Stomach (tissue), 9 donors: ENCODE results near the gene ERC2. TPM values are rescaled to one million over a fixed set of nuclear protein-coding genes. Genes with fewer than 3 reads are reported as not detected.

Source experiments
- DNase-seq, 2 donors: peaks; one replicate each; pipeline versions ENCODE4 v3.0.0 to v3.0.0-alpha.2; 2013 to 2019
- H3K27ac ChIP-seq, 5 donors: fragments of 200-600 bp in 4 of 5; sonication (generic) in 4 of 5; one replicate each; pipeline ENCODE4 v1.5.1; 2013 to 2019; ENCODE audit warnings: mild to moderate bottlenecking in 1 of 5, moderate library complexity in 1 of 5
- H3K27me3 ChIP-seq, 3 donors: fragments of 200-600 bp; sonication (generic); one replicate each; pipeline ENCODE4 v1.5.1; 2017 to 2019; ENCODE audit warnings: mixed run types in 1 of 3
- H3K36me3 ChIP-seq, 4 donors: fragments of 200-600 bp; sonication (generic); 1 replicate in 3 of 4; 2 replicates in 1 of 4; pipeline ENCODE4 v1.5.1; 2016 to 2019
- H3K4me1 ChIP-seq, 4 donors: fragments of 200-600 bp; sonication (generic); one replicate each; pipeline ENCODE4 v1.5.1; 2016 to 2019
- H3K4me3 ChIP-seq, 4 donors: fragments of 200-600 bp; sonication (generic) in 3 of 4; one replicate each; pipeline ENCODE4 v1.5.1; 2016 to 2019; ENCODE audit warnings: mild to moderate bottlenecking in 1 of 4
- H3K9me3 ChIP-seq, 4 donors: fragments of 200-600 bp; sonication (generic); one replicate each; pipeline ENCODE4 v1.5.1; 2016 to 2019
- EP300 ChIP-seq: sonication (generic); formaldehyde crosslinking; IDR thresholded peaks from one replicate; pipeline ENCODE4 v1.6.1; 2017; ENCODE audit warnings: antibody characterized with exemption
- POLR2A ChIP-seq, 4 donors: fragments of 450-650 bp; IDR thresholded peaks; one replicate each; pipeline ENCODE4 v1.6.1; 2016; ENCODE audit warnings: antibody characterized with exemption in 4 of 4, control low read depth in 2 of 4, mild to moderate bottlenecking in 1 of 4, moderate library complexity in 1 of 4
- POLR2AphosphoS5 ChIP-seq, 3 donors: sonication (generic); formaldehyde crosslinking; IDR thresholded peaks; one replicate each; pipeline ENCODE4 v1.6.1; 2016; ENCODE audit warnings: antibody characterized with exemption in 3 of 3
- WGBS, 5 donors: extraction: QIAGEN DNeasy Blood & Tissue Kit in 3 of 5; methylation state at CpG; one replicate each; pipeline versions ENCODE4 v1.1.5 to v1.1.7; 2013 to 2018; 5-methylcytosine and 5-hydroxymethylcytosine counted together
- intact Hi-C: fragments of 100-400 bp; cut with DNase I; formaldehyde crosslinking; loops from one replicate; pipeline ENCODE4 v1.15.1; 2023; ENCODE audit warnings: low total_unique reads
- polyA plus RNA-seq, 3 donors: library from polyadenylated mRNA; stranded (reverse); fragments of 200-250 nt; gene quantifications; one replicate each; pipeline ENCODE4 v1.2.3, GENCODE V29; 2013
- total RNA-seq, 5 donors: library from RNA; depleted of rRNA; stranded (reverse); fragments of >200 nt; gene quantifications; one replicate each; pipeline versions ENCODE4 v1.1.0 to v1.2.3, GENCODE V29; 2014 to 2016
- TF ChIP-seq, protein P1 (sequence below), 7 experiments: fragments of 450-650 bp in 4 of 7; fragments of 200-600 bp in 3 of 7; sonication (generic) in 3 of 7; IDR thresholded peaks; one replicate each; pipeline ENCODE4 v1.5.1; 2016 to 2019; ENCODE audit warnings: antibody characterized with exemption in 7 of 7, control low read depth in 2 of 7, mild to moderate bottlenecking in 1 of 7
- donor health status: healthy with polysubstance abuse.
- donor health status: Bipolar disorder and iron deficiency.
- donor health status: healthy.

Gene ERC2
- total and polyA plus RNA-seq, 8 donors: 0.43 to 3.1 (median 1.3) TPM; not detected in 2

DNA sequence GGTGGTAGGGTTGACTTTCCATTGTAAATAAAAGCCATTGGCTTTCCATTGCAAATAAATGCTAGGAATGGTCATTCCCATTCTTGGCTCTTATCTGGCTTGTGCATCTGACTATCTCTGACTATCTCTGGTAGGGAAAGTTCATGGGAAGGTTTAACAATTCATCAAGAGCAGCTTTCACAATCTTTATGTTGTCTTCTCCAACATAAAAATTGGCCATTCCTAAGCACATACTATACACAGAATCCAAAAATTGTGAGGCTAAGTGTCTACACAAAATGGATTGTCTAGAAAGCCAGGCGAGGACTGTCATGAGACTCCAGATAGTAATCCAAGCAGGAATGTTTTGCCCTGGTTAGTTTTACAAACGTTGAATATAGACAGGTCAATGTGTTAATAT is 926.8 kb downstream of the ERC2 start:
- no peaks in the 10 kb centered on the region for H3K36me3 ChIP-seq
- no peaks in the 10 kb centered on the region for H3K27me3 ChIP-seq
- 29 to 53% (median 48%) methylated on average over 2 of the region's 2 CpGs for WGBS, 5 donors
- TF ChIP-seq POLR2A (IDR thresholded peaks at IDR 0.05): no peak
- TF ChIP-seq EP300: no peak
- no peak for TF ChIP-seq POLR2AphosphoS5 (IDR thresholded peaks at IDR 0.05)
- TF ChIP-seq, protein P1, sequence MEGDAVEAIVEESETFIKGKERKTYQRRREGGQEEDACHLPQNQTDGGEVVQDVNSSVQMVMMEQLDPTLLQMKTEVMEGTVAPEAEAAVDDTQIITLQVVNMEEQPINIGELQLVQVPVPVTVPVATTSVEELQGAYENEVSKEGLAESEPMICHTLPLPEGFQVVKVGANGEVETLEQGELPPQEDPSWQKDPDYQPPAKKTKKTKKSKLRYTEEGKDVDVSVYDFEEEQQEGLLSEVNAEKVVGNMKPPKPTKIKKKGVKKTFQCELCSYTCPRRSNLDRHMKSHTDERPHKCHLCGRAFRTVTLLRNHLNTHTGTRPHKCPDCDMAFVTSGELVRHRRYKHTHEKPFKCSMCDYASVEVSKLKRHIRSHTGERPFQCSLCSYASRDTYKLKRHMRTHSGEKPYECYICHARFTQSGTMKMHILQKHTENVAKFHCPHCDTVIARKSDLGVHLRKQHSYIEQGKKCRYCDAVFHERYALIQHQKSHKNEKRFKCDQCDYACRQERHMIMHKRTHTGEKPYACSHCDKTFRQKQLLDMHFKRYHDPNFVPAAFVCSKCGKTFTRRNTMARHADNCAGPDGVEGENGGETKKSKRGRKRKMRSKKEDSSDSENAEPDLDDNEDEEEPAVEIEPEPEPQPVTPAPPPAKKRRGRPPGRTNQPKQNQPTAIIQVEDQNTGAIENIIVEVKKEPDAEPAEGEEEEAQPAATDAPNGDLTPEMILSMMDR (IDR thresholded peaks at IDR 0.05): no peak
- H3K4me1 ChIP-seq: no peaks in the 10 kb centered on the region
- intact Hi-C loops: no loop called here
- H3K9me3 ChIP-seq: no peaks in the 10 kb centered on the region
- H3K4me3 ChIP-seq: no peak overlapping the region
- H3K27ac ChIP-seq: no peak overlapping the region
- DNase-seq: no peak

DNA sequence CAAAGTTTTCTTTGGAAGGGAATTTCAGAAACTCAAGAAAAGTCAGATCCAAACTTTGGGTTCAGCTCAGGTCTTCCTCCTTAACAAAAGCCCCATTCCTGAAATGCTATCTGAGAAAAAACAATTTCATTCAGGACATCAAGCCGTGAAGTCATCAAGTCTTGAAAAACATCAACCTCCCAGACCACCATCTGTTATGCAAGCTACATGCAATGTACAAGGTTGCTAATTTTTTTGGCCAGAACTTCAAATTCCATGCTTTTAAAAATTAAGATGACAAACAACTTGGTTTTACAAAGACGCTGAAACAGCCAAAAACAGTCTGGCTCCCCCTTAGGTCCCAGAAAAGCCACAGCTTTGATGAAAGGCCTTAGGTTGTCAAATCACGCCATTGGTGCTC is 927.3 kb downstream of the ERC2 start:
- H3K4me1 ChIP-seq: no peaks in the 10 kb centered on the region
- H3K27me3 ChIP-seq: no peaks in the 10 kb centered on the region
- intact Hi-C loops: no loop called here
- no peak for TF ChIP-seq EP300
- TF ChIP-seq, protein P1 (IDR thresholded peaks at IDR 0.05): no peak
- TF ChIP-seq POLR2AphosphoS5 (IDR thresholded peaks at IDR 0.05): no peak
- TF ChIP-seq POLR2A (IDR thresholded peaks at IDR 0.05): no peak
- no peak overlapping the region for H3K4me3 ChIP-seq
- WGBS, 5 donors: 80 to 92% (median 90%) methylated on average over 3 of the region's 3 CpGs
- H3K9me3 ChIP-seq: no peaks in the 10 kb centered on the region
- no peaks in the 10 kb centered on the region for H3K36me3 ChIP-seq
- no peak overlapping the region for H3K27ac ChIP-seq
- DNase-seq: no peak

DNA sequence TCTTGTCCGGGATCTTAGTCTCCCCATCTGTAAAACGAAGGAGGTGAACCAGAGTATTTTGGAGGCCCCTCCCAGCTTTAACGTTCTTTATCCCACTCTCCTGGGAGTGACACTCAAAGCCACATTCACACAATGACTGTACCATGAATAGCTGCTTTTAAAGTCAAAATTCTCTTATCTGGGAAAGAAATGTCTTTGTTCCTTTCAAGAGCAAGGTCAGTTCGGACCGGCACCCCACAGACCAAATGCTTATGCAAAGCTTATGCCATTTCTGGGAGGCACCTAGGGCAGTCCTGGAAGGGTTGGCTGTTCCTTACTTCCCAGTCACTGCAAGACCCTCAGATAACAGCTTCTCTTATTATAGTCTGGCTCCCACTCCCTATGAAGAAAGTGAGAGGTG is 927.7 kb downstream of the ERC2 start:
- TF ChIP-seq EP300 (no peak), POLR2AphosphoS5 (IDR thresholded peaks at IDR 0.05) (no peak), POLR2A (IDR thresholded peaks at IDR 0.05) (no peak)
- TF ChIP-seq, protein P1 (IDR thresholded peaks at IDR 0.05): no peak
- no peak for DNase-seq
- Histone ChIP-seq H3K4me3 (no peak overlapping the region), H3K36me3 (no peaks in the 10 kb centered on the region), H3K9me3 (no peaks in the 10 kb centered on the region), H3K4me1 (no peaks in the 10 kb centered on the region), H3K27ac (no peak overlapping the region), H3K27me3 (no peaks in the 10 kb centered on the region)
- intact Hi-C loops: no loop called here
- WGBS, 5 donors: 57 to 84% (median 61%) methylated on average over 5 of the region's 5 CpGs

DNA sequence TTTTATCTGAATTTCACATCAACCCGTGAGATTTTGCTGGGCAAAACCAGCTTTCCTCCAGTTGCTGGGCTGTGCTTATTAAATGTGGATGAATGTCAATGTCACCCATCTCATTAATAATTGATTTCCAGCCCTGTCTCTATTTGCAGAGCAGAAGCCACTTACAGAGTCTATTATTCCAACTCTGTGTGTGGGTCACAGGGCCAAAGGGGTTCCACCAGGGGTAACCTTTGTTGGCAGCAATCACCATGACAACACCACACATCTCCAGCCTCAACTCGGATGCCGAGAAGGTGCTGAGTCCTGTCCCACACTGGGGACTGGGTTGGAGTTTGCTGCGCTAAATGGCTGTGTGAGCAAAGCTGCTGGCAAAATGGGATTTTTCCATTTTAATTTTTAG is 930.1 kb downstream of the ERC2 start:
- 67 to 80% (median 69%) methylated on average over 4 of the region's 4 CpGs for WGBS, 5 donors
- Histone ChIP-seq H3K9me3 (no peaks in the 10 kb centered on the region), H3K36me3 (no peaks in the 10 kb centered on the region), H3K27ac (no peak overlapping the region), H3K4me3 (no peak overlapping the region), H3K4me1 (no peaks in the 10 kb centered on the region), H3K27me3 (no peaks in the 10 kb centered on the region)
- TF ChIP-seq, protein P1 (IDR thresholded peaks at IDR 0.05): no peak
- no peak for TF ChIP-seq POLR2A (IDR thresholded peaks at IDR 0.05)
- TF ChIP-seq POLR2AphosphoS5 (IDR thresholded peaks at IDR 0.05): no peak
- TF ChIP-seq EP300: no peak
- no peak for DNase-seq
- intact Hi-C loops: no loop called here
